Activated CD4-positive, alpha-beta T cell treated with anti-CD3 and anti-CD28 coated beads, Interleukin-2, amount 50 U/mL, for 24 hours (primary cell): Measurements from ENCODE around the gene ZNF699.
A peak's percentile ranks its signal among the peaks of the same experiment; 100 is the strongest.
"Not testable (repeated sequence)": the region's sequence is repeated elsewhere in the genome, so short reads cannot be mapped to it uniquely, and the experiment has no call there.

Experiments used
- DNase-seq, 2 donors: peaks; one replicate each; pipeline ENCODE4 v3.0.0-alpha.2; 2020; ENCODE audit warnings: low read depth in 1 of 2, low spot score in 1 of 2

ZNF699 gene

GRCh38 chr19:9309139-9309973, at the start of gene ZNF699:
ZNF699 (minus strand) TSS chr19:9309838; CDS start chr19:9305119, 4,719 bp downstream.
- DNase-seq = peak; percentile 97 to 99

DNA sequence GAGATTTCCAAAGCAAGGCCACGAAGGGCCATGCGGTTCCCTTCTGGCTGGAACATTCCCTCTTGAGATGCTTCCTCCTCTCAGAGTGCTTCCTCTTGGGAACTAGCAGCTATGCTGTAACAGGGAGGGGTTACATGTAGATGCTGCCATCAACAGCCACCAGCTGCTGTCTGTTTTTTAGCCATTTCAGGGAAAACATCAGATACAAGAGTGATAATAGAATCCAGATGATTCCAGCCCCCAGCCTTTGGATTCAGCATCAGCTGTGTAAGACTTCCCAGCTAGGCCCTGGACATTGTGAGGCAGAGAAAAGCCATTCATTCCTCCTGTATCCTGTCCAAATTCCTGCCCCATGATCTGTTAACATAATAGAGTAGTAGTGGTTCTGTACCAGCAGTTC, 45.0 kb upstream of the ZNF699 start:
- DNase-seq = no peak

DNA sequence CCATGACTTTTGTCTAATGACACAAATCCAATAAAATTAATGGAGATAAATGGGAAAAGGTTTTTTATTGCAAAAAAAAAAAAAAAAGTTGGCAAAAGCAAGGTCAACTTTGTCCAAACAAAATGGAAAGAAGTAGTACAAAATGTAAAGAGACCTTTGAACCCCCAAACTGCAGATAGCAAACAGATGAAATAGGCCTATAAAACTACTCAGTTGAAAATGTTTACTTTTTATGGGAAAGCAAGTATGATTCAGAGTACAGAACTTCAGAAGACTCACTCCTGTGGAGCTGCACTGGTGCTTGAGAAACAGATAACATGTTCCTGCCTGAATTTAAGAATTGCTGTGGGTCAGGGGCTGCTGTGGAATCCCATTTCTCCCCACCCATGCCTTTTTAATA, 43.4 kb upstream of the ZNF699 start:
- DNase-seq = no peak

DNA sequence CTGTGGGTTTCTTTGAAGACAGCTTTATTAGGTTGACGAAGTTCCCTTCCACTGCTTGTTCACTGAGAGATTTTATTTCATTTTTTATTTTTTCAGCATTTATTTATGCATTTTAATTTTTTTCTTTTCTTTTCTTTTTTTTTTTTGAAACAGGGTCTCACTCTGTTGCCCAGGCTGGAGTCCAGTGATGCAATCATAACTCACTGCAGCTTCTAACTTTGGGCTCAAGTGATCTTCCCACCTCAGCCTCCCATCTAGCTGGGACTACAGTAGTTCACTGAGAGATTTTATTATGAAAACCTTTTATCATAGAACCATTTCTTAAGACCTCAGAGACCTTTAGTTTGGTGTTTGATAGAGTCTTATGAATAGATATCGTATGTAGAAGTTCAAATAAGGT, 42.9 kb upstream of the ZNF699 start:
- DNase-seq = no peak

- DNase-seq = no peak
These were observed 39.0 kb upstream of the ZNF699 start for GRCh38 chr19:9348671-9349070.

- no peak for DNase-seq
These were observed 38.6 kb upstream of the ZNF699 start for GRCh38 chr19:9348253-9348652.

GRCh38 chr19:9345005-9345404, 35.4 kb upstream of the ZNF699 start:
- no peak for DNase-seq

DNA sequence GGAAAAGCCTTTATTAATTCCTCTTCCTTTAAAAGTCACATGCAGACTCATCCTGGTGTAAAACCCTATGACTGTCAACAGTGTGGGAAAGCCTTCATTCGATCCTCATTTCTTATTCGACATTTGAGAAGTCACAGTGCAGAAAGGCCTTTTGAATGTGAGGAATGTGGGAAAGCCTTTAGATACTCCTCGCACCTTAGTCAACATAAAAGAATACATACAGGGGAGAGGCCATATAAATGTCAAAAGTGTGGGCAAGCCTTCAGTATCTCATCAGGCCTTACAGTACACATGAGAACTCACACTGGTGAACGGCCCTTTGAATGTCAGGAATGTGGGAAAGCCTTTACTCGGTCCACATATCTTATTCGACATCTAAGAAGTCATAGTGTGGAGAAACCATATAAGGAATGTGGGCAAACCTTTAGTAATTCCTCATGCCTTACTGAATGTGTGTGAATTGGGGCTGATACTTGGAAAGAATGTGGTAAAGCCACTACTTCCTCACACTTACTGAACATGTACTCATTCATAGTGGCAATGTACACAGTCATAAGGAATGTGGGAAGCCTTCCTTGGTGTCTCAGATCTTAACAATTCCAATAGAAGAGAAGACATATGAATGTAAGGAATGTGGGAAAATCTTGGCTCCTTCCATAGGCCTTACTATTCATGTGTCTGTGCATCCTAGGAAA, 33.1 kb upstream of the ZNF699 start:
- no peak for DNase-seq

GRCh38 chr19:9329999-9330398, 20.4 kb upstream of the ZNF699 start:
- DNase-seq = no peak

- no peak for DNase-seq
These were observed 14.9 kb upstream of the ZNF699 start for GRCh38 chr19:9324584-9324962.

GRCh38 chr19:9323919-9324583, 14.4 kb upstream of the ZNF699 start, which contains the start of gene ZNF559:
ZNF559 (plus strand) TSS chr19:9324179; CDS start chr19:9338550, 14,371 bp downstream.
- DNase-seq = peak; percentile 94 to 95

GRCh38 chr19:9323557-9323918, 13.9 kb upstream of the ZNF699 start:
- peak in 1 of 2 donors; percentile 36 for DNase-seq

- DNase-seq = not testable (repeated sequence)
These were observed 12.6 kb upstream of the ZNF699 start for GRCh38 chr19:9322201-9322600.

DNA sequence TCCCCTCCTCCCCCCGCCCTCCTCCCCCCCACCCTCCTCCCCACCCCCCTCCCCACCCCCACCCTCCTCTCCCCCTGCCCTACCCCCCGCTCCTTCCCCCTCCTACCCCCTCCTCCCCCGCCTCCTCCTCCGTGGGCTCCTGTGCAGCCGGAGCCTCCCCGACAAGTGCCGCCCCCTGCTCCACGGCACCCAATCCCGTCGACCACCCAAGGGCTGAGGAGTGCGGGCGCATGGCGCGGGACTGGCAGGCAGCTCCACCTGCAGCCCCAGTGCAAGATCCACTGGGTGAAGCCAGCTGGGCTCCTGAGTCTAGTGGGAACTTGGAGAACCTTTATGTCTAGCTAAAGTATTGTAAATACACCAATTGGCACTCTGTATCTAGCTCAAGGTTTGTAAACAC, 12.1 kb upstream of the ZNF699 start:
- not testable (repeated sequence) for DNase-seq

- no peak for DNase-seq
These were observed 11.7 kb upstream of the ZNF699 start for GRCh38 chr19:9321338-9321737.

- DNase-seq = no peak
These were observed 4.1 kb upstream of the ZNF699 start for GRCh38 chr19:9313756-9314155.

- DNase-seq = peak in 1 of 2 donors; percentile 90
These were observed 372 bp upstream of the ZNF699 start for GRCh38 chr19:9309974-9310446.

DNA sequence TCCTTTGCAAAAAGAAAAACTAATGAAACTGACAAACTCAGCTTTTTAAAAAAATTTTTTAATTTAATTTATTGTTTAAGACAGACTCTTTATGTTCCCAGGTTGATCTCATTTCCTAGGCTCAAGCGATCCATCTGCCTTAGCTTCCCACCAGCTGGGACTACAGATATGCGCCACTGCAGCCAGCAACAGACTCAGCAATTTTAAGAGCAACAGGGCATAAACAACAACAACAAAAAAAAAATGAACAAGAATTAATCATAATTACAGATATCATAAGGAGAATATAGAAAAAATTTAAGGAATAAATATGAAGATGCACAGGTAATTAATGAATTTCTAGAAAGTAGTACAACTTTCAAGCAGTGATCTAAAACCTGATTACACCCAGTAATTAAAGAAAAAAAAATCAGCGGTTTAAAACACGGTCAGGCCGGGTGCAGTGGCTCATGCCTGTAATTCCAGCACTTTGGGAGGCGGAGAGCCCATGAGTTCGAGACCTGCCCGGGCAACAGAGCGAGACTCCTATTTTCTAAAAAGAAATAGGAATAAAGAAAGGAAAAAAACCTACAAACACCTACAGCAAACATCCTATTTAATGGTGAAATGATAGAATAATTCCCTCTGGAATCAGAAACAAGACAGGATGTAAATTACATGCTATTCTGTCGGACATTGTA, 1.4 kb downstream of the ZNF699 start:
- no peak for DNase-seq

GRCh38 chr19:9306443-9306842, 3.2 kb downstream of the ZNF699 start:
- no peak for DNase-seq

DNA sequence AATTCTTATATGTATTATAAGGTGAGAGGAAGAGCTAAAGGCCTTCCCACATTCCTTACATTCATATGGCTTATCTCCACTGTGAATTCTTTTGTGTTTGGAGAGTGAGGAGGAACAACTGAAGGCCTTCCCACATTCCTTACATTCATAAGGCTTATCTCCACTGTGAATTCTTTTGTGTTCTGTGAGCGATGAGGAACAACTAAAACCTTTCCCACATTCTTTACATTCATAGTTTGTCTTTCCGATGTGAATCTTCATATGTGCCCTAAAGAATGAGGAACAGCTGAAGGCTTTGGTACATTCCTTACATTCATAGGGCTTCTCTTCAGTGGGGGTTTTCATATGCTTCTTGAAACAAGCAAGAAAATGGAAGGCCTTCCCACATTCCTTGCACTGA, 13.3 kb downstream of the ZNF699 start:
- DNase-seq = no peak

DNA sequence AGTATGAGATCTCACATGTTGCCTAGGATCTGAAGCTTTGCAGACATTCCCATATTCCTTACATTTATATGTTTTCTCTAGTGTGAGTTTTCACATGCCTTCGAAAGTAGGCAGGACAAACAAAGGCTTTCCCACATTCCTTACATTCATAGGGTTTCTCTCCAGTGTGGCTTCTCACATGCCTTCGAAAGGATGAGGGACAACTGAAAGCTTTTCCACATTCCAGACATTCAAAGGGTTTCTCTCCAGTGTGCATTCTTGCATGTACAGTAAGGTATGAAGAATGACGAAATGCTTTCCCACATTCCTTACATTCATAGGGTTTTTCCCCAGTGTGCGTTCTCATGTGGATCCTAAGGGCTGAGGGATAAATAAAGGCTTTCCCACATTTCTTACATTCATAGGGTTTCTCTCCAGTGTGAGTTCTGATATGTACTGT, 14.2 kb downstream of the ZNF699 start:
- no peak for DNase-seq
